ENCODE results near the gene GXYLT1.
"Not testable (repeated sequence)": the region's sequence is repeated elsewhere in the genome, so short reads cannot be mapped to it uniquely, and the experiment has no call there.

Gene GXYLT1

GRCh38 chr12:42076976-42077375 lies 67.7 kb downstream of the GXYLT1 start:
- TF ChIP-seq ZFX (IDR thresholded peaks at IDR 0.05), result no peak
- TF ChIP-seq, protein P1, sequence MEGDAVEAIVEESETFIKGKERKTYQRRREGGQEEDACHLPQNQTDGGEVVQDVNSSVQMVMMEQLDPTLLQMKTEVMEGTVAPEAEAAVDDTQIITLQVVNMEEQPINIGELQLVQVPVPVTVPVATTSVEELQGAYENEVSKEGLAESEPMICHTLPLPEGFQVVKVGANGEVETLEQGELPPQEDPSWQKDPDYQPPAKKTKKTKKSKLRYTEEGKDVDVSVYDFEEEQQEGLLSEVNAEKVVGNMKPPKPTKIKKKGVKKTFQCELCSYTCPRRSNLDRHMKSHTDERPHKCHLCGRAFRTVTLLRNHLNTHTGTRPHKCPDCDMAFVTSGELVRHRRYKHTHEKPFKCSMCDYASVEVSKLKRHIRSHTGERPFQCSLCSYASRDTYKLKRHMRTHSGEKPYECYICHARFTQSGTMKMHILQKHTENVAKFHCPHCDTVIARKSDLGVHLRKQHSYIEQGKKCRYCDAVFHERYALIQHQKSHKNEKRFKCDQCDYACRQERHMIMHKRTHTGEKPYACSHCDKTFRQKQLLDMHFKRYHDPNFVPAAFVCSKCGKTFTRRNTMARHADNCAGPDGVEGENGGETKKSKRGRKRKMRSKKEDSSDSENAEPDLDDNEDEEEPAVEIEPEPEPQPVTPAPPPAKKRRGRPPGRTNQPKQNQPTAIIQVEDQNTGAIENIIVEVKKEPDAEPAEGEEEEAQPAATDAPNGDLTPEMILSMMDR (conservative IDR thresholded peaks at IDR 0.05), result no peak
- H3K27ac ChIP-seq, result no peak overlapping the region

GRCh38 chr12:42070036-42070435 lies 74.6 kb downstream of the GXYLT1 start:
- H3K27ac ChIP-seq, result no peak overlapping the region
- TF ChIP-seq, protein P1 (conservative IDR thresholded peaks at IDR 0.05), result no peak
- no peak for TF ChIP-seq ZFX (IDR thresholded peaks at IDR 0.05)

DNA sequence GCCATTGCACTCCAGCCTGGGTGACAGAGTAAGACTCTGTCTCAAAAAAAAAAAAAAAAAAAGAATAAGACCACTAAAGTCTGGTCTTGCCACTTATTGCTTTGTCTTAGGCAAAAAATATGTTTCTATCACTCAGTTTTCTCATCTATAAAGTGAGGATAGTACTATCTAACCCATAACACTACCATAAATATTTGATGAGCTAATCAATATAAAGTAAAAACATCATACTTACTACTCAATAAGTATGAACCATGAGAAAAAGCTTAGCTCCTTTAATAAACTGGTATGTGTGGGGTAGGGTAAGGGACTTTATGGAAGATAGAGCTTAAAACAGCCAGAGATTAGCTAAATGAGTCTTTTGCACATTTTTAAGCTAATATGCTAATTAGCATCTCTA lies 85.5 kb downstream of the GXYLT1 start:
- H3K27ac ChIP-seq, result no peak overlapping the region
- TF ChIP-seq, protein P1 (conservative IDR thresholded peaks at IDR 0.05), result no peak
- no peak for TF ChIP-seq ZFX (IDR thresholded peaks at IDR 0.05)

DNA sequence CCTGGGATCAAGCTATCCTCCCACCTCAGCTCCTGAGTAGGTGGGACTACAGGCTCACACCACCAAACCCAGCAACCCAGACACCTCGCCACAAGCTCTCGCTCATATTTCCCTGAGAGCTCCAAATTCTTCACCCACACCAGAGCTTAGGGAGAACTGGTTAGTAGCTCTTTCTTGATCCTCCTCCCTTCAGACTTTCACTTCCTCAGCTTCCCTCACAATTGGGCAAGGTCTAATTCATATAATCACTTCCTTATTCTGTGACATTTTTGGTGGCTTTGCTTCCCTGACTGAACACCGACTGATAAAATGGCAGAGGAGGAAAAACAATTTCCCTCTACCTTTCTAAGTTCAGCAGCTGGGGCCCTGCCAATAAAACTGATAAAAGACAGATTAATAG lies 88.5 kb downstream of the GXYLT1 start:
- no peak overlapping the region for H3K27ac ChIP-seq
- TF ChIP-seq ZFX (IDR thresholded peaks at IDR 0.05), result no peak
- TF ChIP-seq, protein P1 (conservative IDR thresholded peaks at IDR 0.05), result no peak

- no peak for TF ChIP-seq ZFX (IDR thresholded peaks at IDR 0.05)
- TF ChIP-seq, protein P1 (conservative IDR thresholded peaks at IDR 0.05), result no peak
- no peak overlapping the region for H3K27ac ChIP-seq
Observed at GRCh38 chr12:42053456-42053855, 91.2 kb downstream of the GXYLT1 start.

DNA sequence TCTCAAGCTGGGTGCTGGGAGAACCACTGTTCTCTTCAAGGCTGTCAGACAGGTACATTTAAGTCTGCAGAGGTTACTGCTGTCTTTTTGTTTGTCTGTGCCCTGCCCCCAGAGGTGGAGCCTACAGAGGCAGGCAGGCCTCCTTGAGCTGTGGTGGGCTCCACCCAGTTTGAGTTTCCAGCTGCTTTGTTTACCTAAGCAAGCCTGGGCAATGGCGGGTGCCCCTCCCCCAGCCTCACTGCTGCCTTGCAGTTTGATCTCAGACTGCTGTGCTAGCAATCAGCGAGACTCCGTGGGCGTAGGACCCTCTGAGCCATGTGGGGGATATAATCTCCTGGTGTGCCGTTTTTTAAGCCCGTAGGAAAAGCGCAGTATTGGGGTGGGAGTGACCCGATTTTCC lies 95.7 kb downstream of the GXYLT1 start:
- H3K27ac ChIP-seq, result not testable (repeated sequence)

DNA sequence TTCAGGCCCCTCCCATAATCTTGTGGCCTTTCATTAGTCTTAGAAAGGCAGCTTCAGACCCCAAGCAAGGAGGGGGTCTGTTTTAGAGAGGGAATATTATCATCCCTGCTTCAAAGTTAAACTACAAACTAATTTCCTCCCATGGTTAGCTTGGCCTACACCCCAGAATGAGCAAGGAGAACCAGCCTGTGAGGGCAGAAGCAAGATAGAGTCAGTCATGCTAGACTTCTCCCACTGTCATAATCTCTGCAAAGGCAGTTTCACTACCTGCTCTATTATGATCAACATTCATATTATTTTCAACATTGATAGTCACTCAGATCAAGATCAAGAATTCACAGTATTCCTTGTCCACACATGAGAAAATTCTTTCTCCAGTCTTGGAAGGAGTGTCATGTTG lies 105.1 kb downstream of the GXYLT1 start:
- TF ChIP-seq, protein P1 (conservative IDR thresholded peaks at IDR 0.05), result no peak
- TF ChIP-seq ZFX (IDR thresholded peaks at IDR 0.05), result no peak

GRCh38 chr12:42039176-42039575 lies 105.5 kb downstream of the GXYLT1 start:
- no peak overlapping the region for H3K27ac ChIP-seq
- TF ChIP-seq, protein P1 (conservative IDR thresholded peaks at IDR 0.05), result no peak
- TF ChIP-seq ZFX (IDR thresholded peaks at IDR 0.05), result no peak

More for the DNA sequence above, 105.1 kb downstream of the GXYLT1 start:
- H3K27ac ChIP-seq, result no peak overlapping the region

All from C4-2B (cell line).